ENCODE results near the gene AJAP1.

DNA sequence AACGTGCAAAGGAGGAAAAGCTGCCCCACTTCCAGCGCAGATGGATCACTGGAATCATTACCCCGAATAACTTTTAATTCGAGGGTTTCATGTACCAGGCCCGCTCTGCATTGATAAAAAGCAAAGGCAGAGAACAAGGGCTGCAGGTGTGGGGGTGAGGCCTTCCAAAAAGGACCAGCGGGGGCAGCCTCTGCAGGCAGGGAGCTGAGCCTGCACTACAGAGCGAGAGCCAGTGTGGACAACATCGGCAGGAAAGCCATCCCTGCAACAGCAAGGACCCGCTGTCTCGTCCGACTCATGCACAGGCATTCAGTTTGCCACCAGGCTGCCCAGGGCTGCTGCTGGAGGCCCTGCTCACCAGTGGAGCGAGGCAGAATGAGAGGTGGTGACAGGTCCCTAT is 27.1 kb upstream of the AJAP1 start:
- TF ChIP-seq, protein P1, sequence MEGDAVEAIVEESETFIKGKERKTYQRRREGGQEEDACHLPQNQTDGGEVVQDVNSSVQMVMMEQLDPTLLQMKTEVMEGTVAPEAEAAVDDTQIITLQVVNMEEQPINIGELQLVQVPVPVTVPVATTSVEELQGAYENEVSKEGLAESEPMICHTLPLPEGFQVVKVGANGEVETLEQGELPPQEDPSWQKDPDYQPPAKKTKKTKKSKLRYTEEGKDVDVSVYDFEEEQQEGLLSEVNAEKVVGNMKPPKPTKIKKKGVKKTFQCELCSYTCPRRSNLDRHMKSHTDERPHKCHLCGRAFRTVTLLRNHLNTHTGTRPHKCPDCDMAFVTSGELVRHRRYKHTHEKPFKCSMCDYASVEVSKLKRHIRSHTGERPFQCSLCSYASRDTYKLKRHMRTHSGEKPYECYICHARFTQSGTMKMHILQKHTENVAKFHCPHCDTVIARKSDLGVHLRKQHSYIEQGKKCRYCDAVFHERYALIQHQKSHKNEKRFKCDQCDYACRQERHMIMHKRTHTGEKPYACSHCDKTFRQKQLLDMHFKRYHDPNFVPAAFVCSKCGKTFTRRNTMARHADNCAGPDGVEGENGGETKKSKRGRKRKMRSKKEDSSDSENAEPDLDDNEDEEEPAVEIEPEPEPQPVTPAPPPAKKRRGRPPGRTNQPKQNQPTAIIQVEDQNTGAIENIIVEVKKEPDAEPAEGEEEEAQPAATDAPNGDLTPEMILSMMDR (IDR thresholded peaks at IDR 0.05; ENCODE audit: insufficient read depth, low read length): no peak
- TF ChIP-seq POLR2AphosphoS5 (IDR thresholded peaks at IDR 0.05; ENCODE audit: low read depth) (no peak), GABPA (IDR thresholded peaks at IDR 0.05; ENCODE audit: low read depth) (no peak)
- TF ChIP-seq, protein P2, sequence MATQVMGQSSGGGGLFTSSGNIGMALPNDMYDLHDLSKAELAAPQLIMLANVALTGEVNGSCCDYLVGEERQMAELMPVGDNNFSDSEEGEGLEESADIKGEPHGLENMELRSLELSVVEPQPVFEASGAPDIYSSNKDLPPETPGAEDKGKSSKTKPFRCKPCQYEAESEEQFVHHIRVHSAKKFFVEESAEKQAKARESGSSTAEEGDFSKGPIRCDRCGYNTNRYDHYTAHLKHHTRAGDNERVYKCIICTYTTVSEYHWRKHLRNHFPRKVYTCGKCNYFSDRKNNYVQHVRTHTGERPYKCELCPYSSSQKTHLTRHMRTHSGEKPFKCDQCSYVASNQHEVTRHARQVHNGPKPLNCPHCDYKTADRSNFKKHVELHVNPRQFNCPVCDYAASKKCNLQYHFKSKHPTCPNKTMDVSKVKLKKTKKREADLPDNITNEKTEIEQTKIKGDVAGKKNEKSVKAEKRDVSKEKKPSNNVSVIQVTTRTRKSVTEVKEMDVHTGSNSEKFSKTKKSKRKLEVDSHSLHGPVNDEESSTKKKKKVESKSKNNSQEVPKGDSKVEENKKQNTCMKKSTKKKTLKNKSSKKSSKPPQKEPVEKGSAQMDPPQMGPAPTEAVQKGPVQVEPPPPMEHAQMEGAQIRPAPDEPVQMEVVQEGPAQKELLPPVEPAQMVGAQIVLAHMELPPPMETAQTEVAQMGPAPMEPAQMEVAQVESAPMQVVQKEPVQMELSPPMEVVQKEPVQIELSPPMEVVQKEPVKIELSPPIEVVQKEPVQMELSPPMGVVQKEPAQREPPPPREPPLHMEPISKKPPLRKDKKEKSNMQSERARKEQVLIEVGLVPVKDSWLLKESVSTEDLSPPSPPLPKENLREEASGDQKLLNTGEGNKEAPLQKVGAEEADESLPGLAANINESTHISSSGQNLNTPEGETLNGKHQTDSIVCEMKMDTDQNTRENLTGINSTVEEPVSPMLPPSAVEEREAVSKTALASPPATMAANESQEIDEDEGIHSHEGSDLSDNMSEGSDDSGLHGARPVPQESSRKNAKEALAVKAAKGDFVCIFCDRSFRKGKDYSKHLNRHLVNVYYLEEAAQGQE (IDR thresholded peaks at IDR 0.05; ENCODE audit: insufficient replicate concordance, low read depth): no peak
